ENCODE data around the gene LAPTM5.

The LAPTM5 gene

GRCh38 chr1:30714025-30714424 is 43.5 kb downstream of the LAPTM5 start:
- no peak overlapping the region for H3K9ac ChIP-seq (ENCODE audit: low read length)
- no peak overlapping the region for H3K27ac ChIP-seq (ENCODE audit: low read depth, low read length)
- H3K4me1 ChIP-seq (ENCODE audit: control insufficient read depth, insufficient read depth, low read length): peaks cover 4% of the 10 kb centered on the region
- H3K4me3 ChIP-seq (ENCODE audit: low read length): no peak overlapping the region
- H3K27me3 ChIP-seq (ENCODE audit: control insufficient read depth, insufficient read depth, low read length): peaks cover 2% of the 10 kb centered on the region
- H3K36me3 ChIP-seq (ENCODE audit: control insufficient read depth, insufficient read depth, low read length): no peaks in the 10 kb centered on the region

GRCh38 chr1:30713311-30713710 is 44.3 kb downstream of the LAPTM5 start:
- no peak overlapping the region for H3K4me3 ChIP-seq (ENCODE audit: low read length)
- peaks cover 2% of the 10 kb centered on the region for H3K27me3 ChIP-seq (ENCODE audit: control insufficient read depth, insufficient read depth, low read length)
- no peak overlapping the region for H3K27ac ChIP-seq (ENCODE audit: low read depth, low read length)

DNA sequence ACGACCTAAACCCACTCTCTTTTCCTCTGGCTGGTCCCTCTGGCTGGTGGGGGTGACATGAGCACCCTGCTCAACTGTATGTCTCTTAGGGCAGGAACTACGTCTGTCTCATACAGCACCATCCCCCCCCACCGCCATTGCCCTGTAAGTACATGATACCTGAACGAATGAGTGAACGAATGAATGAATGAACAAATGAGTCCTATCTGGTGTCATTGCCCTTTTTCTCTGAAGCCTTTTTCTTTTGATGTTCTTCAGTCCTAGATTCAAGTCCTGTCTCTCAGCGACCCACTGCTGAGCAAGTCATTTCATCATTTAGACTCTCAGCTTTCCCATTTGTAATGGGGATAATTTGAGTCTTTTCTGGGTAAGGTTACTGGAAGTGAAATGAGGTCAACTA is 45.0 kb downstream of the LAPTM5 start:
- H3K27ac ChIP-seq (ENCODE audit: low read depth, low read length): no peak overlapping the region
- H3K27me3 ChIP-seq (ENCODE audit: control insufficient read depth, insufficient read depth, low read length): peaks cover 2% of the 10 kb centered on the region
- no peaks in the 10 kb centered on the region for H3K4me1 ChIP-seq (ENCODE audit: control insufficient read depth, insufficient read depth, low read length)
- H3K9ac ChIP-seq (ENCODE audit: low read length): no peak overlapping the region
- no peaks in the 10 kb centered on the region for H3K36me3 ChIP-seq (ENCODE audit: control insufficient read depth, insufficient read depth, low read length)
- H3K4me3 ChIP-seq (ENCODE audit: low read length): no peak overlapping the region

More at GRCh38 chr1:30713311-30713710, 44.3 kb downstream of the LAPTM5 start:
- Histone ChIP-seq H3K36me3 (ENCODE audit: control insufficient read depth, insufficient read depth, low read length) (no peaks in the 10 kb centered on the region), H3K9ac (ENCODE audit: low read length) (no peak overlapping the region), H3K4me1 (ENCODE audit: control insufficient read depth, insufficient read depth, low read length) (no peaks in the 10 kb centered on the region)

- H3K27me3 ChIP-seq (ENCODE audit: control insufficient read depth, insufficient read depth, low read length): peaks cover 2% of the 10 kb centered on the region
- no peaks in the 10 kb centered on the region for H3K36me3 ChIP-seq (ENCODE audit: control insufficient read depth, insufficient read depth, low read length)
- H3K4me3 ChIP-seq (ENCODE audit: low read length): no peak overlapping the region
- H3K27ac ChIP-seq (ENCODE audit: low read depth, low read length): no peak overlapping the region
- H3K4me1 ChIP-seq (ENCODE audit: control insufficient read depth, insufficient read depth, low read length): peaks cover under 1% of the 10 kb centered on the region
- no peak overlapping the region for H3K9ac ChIP-seq (ENCODE audit: low read length)
Observed at GRCh38 chr1:30710407-30710806, 47.2 kb downstream of the LAPTM5 start.

DNA sequence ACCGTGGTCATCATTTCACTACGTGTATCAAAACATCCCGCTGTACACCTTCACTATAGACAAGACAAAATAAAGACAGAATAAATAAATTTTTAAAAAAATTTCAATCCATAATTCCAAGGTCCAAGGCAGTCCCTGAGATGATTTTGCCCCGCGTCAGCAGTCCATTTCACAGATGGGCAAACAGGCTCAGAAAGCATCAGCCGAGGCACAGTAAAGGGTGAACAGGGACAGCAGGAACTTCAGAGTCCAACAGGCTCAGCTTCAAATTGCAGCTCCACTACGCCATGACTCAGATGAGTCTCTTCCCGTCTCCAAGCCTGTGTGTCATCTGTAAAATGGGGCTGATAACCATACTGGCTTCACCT is 49.2 kb downstream of the LAPTM5 start:
- H3K27ac ChIP-seq (ENCODE audit: low read depth, low read length): no peak overlapping the region
- H3K36me3 ChIP-seq (ENCODE audit: control insufficient read depth, insufficient read depth, low read length): no peaks in the 10 kb centered on the region
- no peak overlapping the region for H3K9ac ChIP-seq (ENCODE audit: low read length)
- no peak overlapping the region for H3K4me3 ChIP-seq (ENCODE audit: low read length)
- H3K4me1 ChIP-seq (ENCODE audit: control insufficient read depth, insufficient read depth, low read length): peaks cover 14% of the 10 kb centered on the region
- H3K27me3 ChIP-seq (ENCODE audit: control insufficient read depth, insufficient read depth, low read length): peaks cover 4% of the 10 kb centered on the region

GRCh38 chr1:30707412-30708360 is 49.9 kb downstream of the LAPTM5 start:
- no peaks in the 10 kb centered on the region for H3K36me3 ChIP-seq (ENCODE audit: control insufficient read depth, insufficient read depth, low read length)
- no peak overlapping the region for H3K27ac ChIP-seq (ENCODE audit: low read depth, low read length)
- H3K4me3 ChIP-seq (ENCODE audit: low read length): no peak overlapping the region
- H3K4me1 ChIP-seq (ENCODE audit: control insufficient read depth, insufficient read depth, low read length): peaks cover 14% of the 10 kb centered on the region
- no peak overlapping the region for H3K9ac ChIP-seq (ENCODE audit: low read length)
- H3K27me3 ChIP-seq (ENCODE audit: control insufficient read depth, insufficient read depth, low read length): peaks cover 4% of the 10 kb centered on the region

- peaks cover 15% of the 10 kb centered on the region for H3K4me1 ChIP-seq (ENCODE audit: control insufficient read depth, insufficient read depth, low read length)
- no peak overlapping the region for H3K27ac ChIP-seq (ENCODE audit: low read depth, low read length)
- no peak overlapping the region for H3K9ac ChIP-seq (ENCODE audit: low read length)
- no peak overlapping the region for H3K4me3 ChIP-seq (ENCODE audit: low read length)
- H3K36me3 ChIP-seq (ENCODE audit: control insufficient read depth, insufficient read depth, low read length): no peaks in the 10 kb centered on the region
- H3K27me3 ChIP-seq (ENCODE audit: control insufficient read depth, insufficient read depth, low read length): peaks cover 2% of the 10 kb centered on the region
Observed at GRCh38 chr1:30706528-30706927, 51.0 kb downstream of the LAPTM5 start.

- no peak overlapping the region for H3K27ac ChIP-seq (ENCODE audit: low read depth, low read length)
- peaks cover 20% of the 10 kb centered on the region for H3K4me1 ChIP-seq (ENCODE audit: control insufficient read depth, insufficient read depth, low read length)
- peaks cover 2% of the 10 kb centered on the region for H3K27me3 ChIP-seq (ENCODE audit: control insufficient read depth, insufficient read depth, low read length)
- H3K36me3 ChIP-seq (ENCODE audit: control insufficient read depth, insufficient read depth, low read length): no peaks in the 10 kb centered on the region
- H3K9ac ChIP-seq (ENCODE audit: low read length): no peak overlapping the region
- H3K4me3 ChIP-seq (ENCODE audit: low read length): no peak overlapping the region
Observed at GRCh38 chr1:30705698-30706097, 51.9 kb downstream of the LAPTM5 start.

DNA sequence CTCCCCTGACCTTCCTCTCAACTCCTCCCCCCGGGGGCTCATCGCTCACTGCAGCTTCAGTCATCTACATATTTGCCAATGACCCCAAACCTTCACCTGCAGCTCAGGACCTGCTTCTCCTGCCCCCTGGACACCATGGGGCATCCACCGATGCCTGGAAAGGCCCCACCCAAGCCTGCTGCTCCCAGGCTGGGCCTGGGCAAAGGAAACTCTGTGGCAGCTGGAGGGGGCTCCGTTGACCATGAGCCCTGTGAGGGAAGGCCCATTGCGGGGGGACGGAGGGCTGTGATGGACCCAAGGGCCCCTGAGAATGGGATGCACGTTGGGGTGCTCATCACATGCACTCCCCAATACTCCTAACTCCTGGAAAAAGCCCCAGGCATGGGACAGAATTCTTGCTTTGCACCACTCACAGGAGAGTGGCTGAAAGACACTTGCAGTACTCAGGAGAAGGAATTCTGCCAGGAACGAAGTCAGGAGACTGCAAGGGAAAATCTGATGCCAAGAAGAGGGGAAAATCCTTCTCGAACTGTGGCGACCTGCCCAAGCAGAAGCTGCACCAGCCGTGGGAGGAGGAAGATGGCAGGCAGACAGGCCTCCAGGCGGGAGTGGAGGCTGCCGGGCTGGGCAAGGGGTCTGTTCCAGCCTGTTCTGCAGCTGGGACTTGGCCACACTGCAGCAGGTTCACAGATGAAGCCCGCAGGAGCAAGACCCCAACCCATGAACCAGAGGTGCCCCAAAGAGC is 52.6 kb downstream of the LAPTM5 start:
- Histone ChIP-seq H3K4me3 (ENCODE audit: low read length) (no peak overlapping the region), H3K4me1 (ENCODE audit: control insufficient read depth, insufficient read depth, low read length) (peaks cover 21% of the 10 kb centered on the region), H3K27me3 (ENCODE audit: control insufficient read depth, insufficient read depth, low read length) (peaks cover 2% of the 10 kb centered on the region), H3K27ac (ENCODE audit: low read depth, low read length) (peak overlapping the region; percentile 18), H3K9ac (ENCODE audit: low read length) (no peak overlapping the region), H3K36me3 (ENCODE audit: control insufficient read depth, insufficient read depth, low read length) (no peaks in the 10 kb centered on the region)

DNA sequence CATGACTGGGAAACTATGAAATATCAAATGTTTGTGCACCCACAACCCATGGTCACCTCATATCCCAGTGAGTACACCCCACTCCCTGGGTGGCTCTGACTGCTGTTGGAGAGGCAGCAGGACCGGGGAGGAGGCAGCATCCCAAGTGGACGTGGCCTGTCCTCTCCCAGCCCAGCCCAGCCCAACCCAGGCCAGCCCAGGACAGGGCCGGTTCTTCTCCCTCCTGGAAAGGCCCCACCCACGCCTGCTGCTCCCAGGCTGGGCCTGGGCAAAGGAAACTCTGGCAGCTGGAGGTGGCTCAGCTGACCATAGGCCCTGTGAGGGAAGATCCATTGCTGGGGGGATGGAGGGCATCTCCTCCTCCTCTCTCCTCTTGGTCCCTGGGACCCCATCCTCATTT is 53.3 kb downstream of the LAPTM5 start:
- Histone ChIP-seq H3K4me1 (ENCODE audit: control insufficient read depth, insufficient read depth, low read length) (peaks cover 21% of the 10 kb centered on the region), H3K27me3 (ENCODE audit: control insufficient read depth, insufficient read depth, low read length) (peaks cover 2% of the 10 kb centered on the region), H3K27ac (ENCODE audit: low read depth, low read length) (peak overlapping the region; percentile 18), H3K36me3 (ENCODE audit: control insufficient read depth, insufficient read depth, low read length) (no peaks in the 10 kb centered on the region), H3K4me3 (ENCODE audit: low read length) (no peak overlapping the region), H3K9ac (ENCODE audit: low read length) (no peak overlapping the region)

DNA sequence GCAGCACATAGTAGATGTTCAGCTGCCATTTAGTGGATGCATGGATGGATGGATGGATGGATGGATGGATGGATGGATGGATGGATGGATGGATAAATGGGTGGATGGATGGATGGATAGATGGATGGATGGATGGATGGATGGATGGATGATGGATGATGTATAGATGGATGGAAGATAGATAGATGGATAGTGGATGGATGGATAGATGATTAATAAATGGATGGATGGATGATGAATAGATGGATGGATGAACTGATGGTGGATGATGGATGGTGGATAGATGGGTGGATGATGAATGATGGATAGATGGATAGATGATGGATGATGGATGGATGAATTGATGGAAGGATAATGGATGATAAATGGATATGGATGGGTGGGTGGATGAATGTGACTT is 54.8 kb downstream of the LAPTM5 start:
- no peak overlapping the region for H3K27ac ChIP-seq (ENCODE audit: low read depth, low read length)
- H3K4me3 ChIP-seq (ENCODE audit: low read length): no peak overlapping the region
- peaks cover 28% of the 10 kb centered on the region for H3K4me1 ChIP-seq (ENCODE audit: control insufficient read depth, insufficient read depth, low read length)
- H3K9ac ChIP-seq (ENCODE audit: low read length): no peak overlapping the region
- peaks cover 2% of the 10 kb centered on the region for H3K27me3 ChIP-seq (ENCODE audit: control insufficient read depth, insufficient read depth, low read length)
- H3K36me3 ChIP-seq (ENCODE audit: control insufficient read depth, insufficient read depth, low read length): no peaks in the 10 kb centered on the region

DNA sequence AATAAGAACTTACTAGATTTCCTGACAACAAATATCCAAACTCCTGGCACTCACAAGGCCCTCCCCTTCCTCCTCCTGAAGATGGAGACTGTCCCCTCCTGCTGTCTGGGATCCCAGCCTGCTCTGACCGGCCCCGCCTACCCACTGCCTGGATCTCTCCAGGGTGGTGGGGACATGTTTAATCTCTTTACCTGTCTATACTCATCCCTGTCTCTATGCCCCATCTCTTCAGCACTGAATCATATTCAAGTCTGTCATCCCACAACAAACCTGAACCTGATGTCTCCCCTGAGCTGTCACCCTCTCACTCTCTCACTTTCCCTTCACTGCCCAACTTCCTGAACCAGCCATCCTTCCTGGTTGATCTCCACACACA is 56.3 kb downstream of the LAPTM5 start:
- H3K4me3 ChIP-seq (ENCODE audit: low read length): no peak overlapping the region
- H3K27me3 ChIP-seq (ENCODE audit: control insufficient read depth, insufficient read depth, low read length): peaks cover 2% of the 10 kb centered on the region
- no peak overlapping the region for H3K9ac ChIP-seq (ENCODE audit: low read length)
- H3K27ac ChIP-seq (ENCODE audit: low read depth, low read length): no peak overlapping the region
- peaks cover 33% of the 10 kb centered on the region for H3K4me1 ChIP-seq (ENCODE audit: control insufficient read depth, insufficient read depth, low read length)
- no peaks in the 10 kb centered on the region for H3K36me3 ChIP-seq (ENCODE audit: control insufficient read depth, insufficient read depth, low read length)

Measured in rectal smooth muscle tissue (tissue), 1 donor.